GM23338 (cell line): ENCODE results near the gene PAQR5.

Experiments used
- CTCF ChIP-seq, 2 experiments: fragments of 200-600 bp in 1 of 2; sonication (generic) in 1 of 2; conservative IDR thresholded peaks; 2 replicates each; pipeline versions ENCODE4 v1.5.1 to v1.6.1; 2016 to 2017; ENCODE audit warnings: antibody characterized with exemption in 2 of 2, low read depth in 2 of 2, mild to moderate bottlenecking in 2 of 2, moderate library complexity in 1 of 2
- ETS1 ChIP-seq: IDR thresholded peaks from 2 replicates; pipeline ENCODE4 v1.6.1; 2016; ENCODE audit warnings: antibody characterized with exemption

GRCh38 chr15:69414701-69415167 is 116.0 kb downstream of the PAQR5 start:
- TF ChIP-seq ETS1 (no peak), CTCF (conservative IDR thresholded peaks at IDR 0.05; ENCODE audit: low read depth in 2 of 2) (no peak)
